GM12873 (cell line): ENCODE results near the gene UFC1.

Source experiments
- CTCF ChIP-seq: IDR thresholded peaks from 2 replicates; pipeline ENCODE4 v1.5.1; 2012; ENCODE audit warnings: low read depth, mild to moderate bottlenecking, moderate library complexity, low read length, control low read depth; ENCODE audit not compliant: insufficient read depth; ENCODE audit errors: missing control alignments

Gene UFC1

GRCh38 chr1:161172776-161173376 is 19.1 kb downstream of the UFC1 start:
- TF ChIP-seq CTCF, result no peak

GRCh38 chr1:161173711-161174110 is 19.9 kb downstream of the UFC1 start:
- TF ChIP-seq CTCF, result no peak

GRCh38 chr1:161174911-161175310 is 21.1 kb downstream of the UFC1 start:
- no peak for TF ChIP-seq CTCF

DNA sequence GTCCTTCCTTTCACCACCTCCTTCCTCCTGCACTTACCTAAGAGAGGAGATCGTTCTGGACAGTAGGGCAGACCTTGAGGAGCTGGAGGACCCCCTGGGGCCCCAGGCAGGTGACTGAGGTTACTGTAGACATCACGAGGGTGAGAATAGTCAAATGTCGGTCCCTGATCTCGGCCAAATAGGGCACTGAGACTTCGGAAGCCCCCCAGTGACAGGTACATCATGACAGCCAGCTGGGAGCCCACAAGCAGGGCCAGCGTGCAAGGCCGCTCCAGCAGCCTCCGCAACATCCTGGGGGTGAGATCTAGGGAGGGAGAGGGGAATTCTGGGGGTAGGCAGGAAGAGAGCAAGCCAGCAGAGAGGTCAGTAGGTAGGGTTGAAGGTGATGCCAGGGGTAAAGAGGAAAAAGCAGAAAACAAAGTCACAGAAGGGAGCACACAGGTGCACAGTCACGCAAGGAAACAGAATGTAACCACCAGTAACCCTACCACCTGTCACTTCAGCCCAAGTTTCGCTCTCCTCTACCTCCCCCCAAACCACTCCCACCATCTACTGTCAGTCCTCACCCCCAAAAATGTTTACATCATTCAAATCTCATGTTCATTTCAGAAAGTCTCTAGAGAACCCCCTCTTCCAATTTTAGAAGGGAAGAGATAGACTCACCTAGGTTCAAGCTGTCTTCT is 22.1 kb downstream of the UFC1 start:
- TF ChIP-seq CTCF, result no peak

- no peak for TF ChIP-seq CTCF
These were observed 22.8 kb downstream of the UFC1 start for GRCh38 chr1:161176468-161177111.

- TF ChIP-seq CTCF, result no peak
These were observed 23.5 kb downstream of the UFC1 start, which contains the start of gene B4GALT3 for GRCh38 chr1:161177112-161177935. Gene B4GALT3, minus strand, starts transcription at chr1:161177507. Its CDS starts 1,447 bp downstream, at chr1:161176060.

- TF ChIP-seq CTCF, result no peak
These were observed 24.1 kb downstream of the UFC1 start for GRCh38 chr1:161177936-161178244.
